GM13976 (cell line): ENCODE results near the gene ZNF524.

ENCODE experiments used
- DNase-seq: peaks from one replicate; pipeline ENCODE4 v3.0.0; 2012; ENCODE audit warnings: low spot score
- CTCF ChIP-seq: IDR thresholded peaks from 2 replicates; pipeline ENCODE4 v1.5.1; 2012; ENCODE audit warnings: borderline replicate concordance, mild to moderate bottlenecking; ENCODE audit not compliant: insufficient read depth; ENCODE audit errors: extremely low read depth, missing control alignments, control extremely low read depth
- in situ Hi-C: fragments of 300-500 bp; cut with MboI; formaldehyde crosslinking; loops from one replicate; pipeline ENCODE4 v1.12.0; 2022; ENCODE audit warnings: low sequenced_read_pairs, mixed read lengths, inconsistent platforms; ENCODE audit not compliant: unreplicated experiment

ZNF524 gene

GRCh38 chr19:55599842-55600661 is at the start of gene ZNF524:
ZNF524 (plus strand) TSS chr19:55600288; CDS start chr19:55602113, 1,825 bp downstream.
- in situ Hi-C loops = no loop called here
- no peak for TF ChIP-seq CTCF

GRCh38 chr19:55550321-55550650 is 49.8 kb upstream of the ZNF524 start:
- in situ Hi-C loops = no loop called here
- DNase-seq = no peak

More at GRCh38 chr19:55599842-55600661, at the start of gene ZNF524:
- DNase-seq = peak; percentile 90

GRCh38 chr19:55552206-55552605 is 47.9 kb upstream of the ZNF524 start:
- DNase-seq = no peak
- in situ Hi-C loops = no loop called here
- no peak for TF ChIP-seq CTCF

More at GRCh38 chr19:55550321-55550650, 49.8 kb upstream of the ZNF524 start:
- TF ChIP-seq CTCF = no peak

- no peak for DNase-seq
- in situ Hi-C loops = no loop called here
- TF ChIP-seq CTCF = no peak
Observed at GRCh38 chr19:55552620-55553019, 47.5 kb upstream of the ZNF524 start.

GRCh38 chr19:55553217-55554182 is 46.6 kb upstream of the ZNF524 start:
- in situ Hi-C loops = no loop called here
- DNase-seq = no peak
- no peak for TF ChIP-seq CTCF

GRCh38 chr19:55554302-55554701 is 45.8 kb upstream of the ZNF524 start:
- DNase-seq = no peak
- no peak for TF ChIP-seq CTCF
- in situ Hi-C loops = no loop called here
